ENCODE results near the gene CTPS1. TPM values are rescaled to one million over a fixed set of nuclear protein-coding genes. Genes with fewer than 3 reads are reported as not detected.

Gene CTPS1, protein sequence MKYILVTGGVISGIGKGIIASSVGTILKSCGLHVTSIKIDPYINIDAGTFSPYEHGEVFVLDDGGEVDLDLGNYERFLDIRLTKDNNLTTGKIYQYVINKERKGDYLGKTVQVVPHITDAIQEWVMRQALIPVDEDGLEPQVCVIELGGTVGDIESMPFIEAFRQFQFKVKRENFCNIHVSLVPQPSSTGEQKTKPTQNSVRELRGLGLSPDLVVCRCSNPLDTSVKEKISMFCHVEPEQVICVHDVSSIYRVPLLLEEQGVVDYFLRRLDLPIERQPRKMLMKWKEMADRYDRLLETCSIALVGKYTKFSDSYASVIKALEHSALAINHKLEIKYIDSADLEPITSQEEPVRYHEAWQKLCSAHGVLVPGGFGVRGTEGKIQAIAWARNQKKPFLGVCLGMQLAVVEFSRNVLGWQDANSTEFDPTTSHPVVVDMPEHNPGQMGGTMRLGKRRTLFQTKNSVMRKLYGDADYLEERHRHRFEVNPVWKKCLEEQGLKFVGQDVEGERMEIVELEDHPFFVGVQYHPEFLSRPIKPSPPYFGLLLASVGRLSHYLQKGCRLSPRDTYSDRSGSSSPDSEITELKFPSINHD
- total RNA-seq, result 23.8 TPM
- polyA plus RNA-seq (ENCODE audit: insufficient read depth, low read depth, low replicate concordance), result 8.8 TPM
- long read RNA-seq, donor 1, transcript CTPS1-202 (19 exons, 3,201 nt), result major isoform, 8 of 8 reads
- long read RNA-seq, donor 1, partial matches to known transcripts, result 0 of 8 reads
- long read RNA-seq, donor 1, other reads (novel, unspliced or antisense), result 0 of 8 reads
- long read RNA-seq, donor 2, partial matches to known transcripts, result 11 of 11 reads
- long read RNA-seq, donor 2, other reads (novel, unspliced or antisense), result 0 of 11 reads
- long read RNA-seq, donor 3, partial matches to known transcripts, result 0 of 2 reads
- long read RNA-seq, donor 3, other reads (novel, unspliced or antisense), result 0 of 2 reads
- long read RNA-seq, donor 4, transcript CTPS1-202 (19 exons, 3,201 nt), result major isoform, 5 of 6 reads
- long read RNA-seq, donor 4, partial matches to known transcripts, result 0 of 6 reads
- long read RNA-seq, donor 4, other reads (novel, unspliced or antisense), result 0 of 6 reads
- long read RNA-seq, donor 5, result 0 reads
- long read RNA-seq, donor 6, partial matches to known transcripts, result 0 of 3 reads
- long read RNA-seq, donor 6, other reads (novel, unspliced or antisense), result 0 of 3 reads
- long read RNA-seq, donor 7, full-length matches to known transcripts, result 16 of 31 reads
- long read RNA-seq, donor 7, partial matches to known transcripts, result 4 of 31 reads
- long read RNA-seq, donor 7, other reads (novel, unspliced or antisense), result 11 of 31 reads
- long read RNA-seq, donor 8, result 0 reads
- long read RNA-seq, donor 9, partial matches to known transcripts, result 0 of 1 reads
- long read RNA-seq, donor 9, other reads (novel, unspliced or antisense), result 0 of 1 reads
- long read RNA-seq, donor 10, partial matches to known transcripts, result 0 of 2 reads
- long read RNA-seq, donor 10, other reads (novel, unspliced or antisense), result 0 of 2 reads

DNA sequence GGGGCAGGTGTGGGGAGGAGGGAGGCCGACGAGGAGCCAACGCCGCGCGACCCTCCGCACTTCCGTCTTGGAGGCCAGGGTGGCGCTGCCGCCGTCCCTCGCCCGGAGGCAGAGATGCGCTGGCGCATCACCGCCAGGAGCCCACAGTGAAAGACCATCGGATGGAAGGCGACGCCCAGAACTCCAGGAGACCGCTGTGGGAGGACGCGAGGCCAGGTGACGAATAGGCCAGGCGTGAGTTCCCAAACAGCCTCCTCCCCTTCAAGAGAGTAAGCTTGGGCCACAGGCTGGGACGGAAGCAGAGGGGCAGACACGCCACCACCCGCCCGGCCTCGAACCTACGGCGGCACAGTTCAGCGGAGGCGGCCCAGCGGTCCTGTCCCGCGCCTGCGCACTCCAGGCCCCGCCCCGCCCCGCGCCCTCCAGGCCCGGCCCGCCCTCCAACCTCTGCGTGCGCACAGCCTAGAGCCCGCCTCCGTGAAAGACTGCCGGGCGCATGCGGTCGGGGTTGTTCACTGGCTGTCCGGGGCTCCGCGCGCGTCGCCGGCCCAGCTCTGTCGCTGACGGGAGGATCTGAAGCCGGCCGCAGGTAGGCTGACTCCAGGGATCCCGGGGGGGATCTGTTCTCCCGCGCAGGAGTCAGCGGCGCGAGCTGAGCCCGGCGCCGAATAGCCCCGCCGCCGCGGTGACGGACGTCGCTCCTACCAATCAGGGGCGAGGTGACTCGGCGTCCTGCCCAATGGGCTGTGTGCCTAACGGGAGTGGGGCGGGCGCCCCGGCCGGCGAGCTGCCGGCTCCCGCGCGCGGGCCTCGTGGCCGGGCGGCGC, at the start of gene CTPS1:
TSS of gene CTPS1 (plus strand) at position 456 of the 827 bp plus-strand sequence. CDS start 3,595 bp downstream, outside the sequence.
- FAIRE-seq, result no peak

DNA sequence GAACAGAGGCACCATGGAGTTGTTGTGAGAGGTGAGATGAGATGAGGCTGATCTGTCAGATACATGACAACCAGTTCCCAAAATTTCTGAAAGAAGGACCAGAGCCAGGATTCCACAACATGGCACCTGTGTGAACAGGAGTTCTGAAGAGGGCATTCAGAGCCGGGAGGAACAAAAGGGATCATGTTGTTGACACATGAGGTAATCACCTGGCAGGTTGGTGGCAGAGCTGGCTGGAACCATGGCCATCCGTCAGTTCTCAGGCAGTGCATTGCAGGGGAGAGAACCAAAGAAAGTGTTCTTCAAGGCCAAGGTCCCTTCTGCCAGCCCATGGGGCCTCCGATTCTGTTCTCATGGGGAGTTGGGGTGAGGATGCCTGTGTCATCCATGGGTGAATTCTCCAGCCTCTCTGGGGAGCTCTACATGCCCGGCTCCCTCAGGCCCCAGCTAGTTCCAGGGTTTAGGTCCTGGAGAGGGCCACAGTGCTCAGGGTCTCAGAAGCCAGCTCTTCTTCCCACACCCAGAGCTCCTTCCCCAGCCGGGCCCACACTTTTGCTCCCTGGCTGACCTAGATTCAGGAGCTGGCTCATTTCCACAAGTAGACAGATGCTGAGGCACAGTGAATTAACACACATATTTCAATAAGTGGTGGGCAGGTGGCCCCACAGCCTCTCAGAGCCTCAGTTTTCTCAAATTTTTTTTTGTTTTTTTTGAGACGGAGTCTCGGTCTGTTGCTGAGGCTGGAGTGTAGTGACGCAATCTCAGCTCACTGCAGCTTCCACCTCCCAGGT, 49.1 kb upstream of the CTPS1 start:
- Histone ChIP-seq H3K9ac (ENCODE audit: low read length in 3 of 3) (no peak overlapping the region), H3K27me3 (ENCODE audit: control insufficient read depth, insufficient read depth, low read length) (no peaks in the 10 kb centered on the region), H3K4me3 (ENCODE audit: low read length in 3 of 3) (no peak overlapping the region), H3K27ac (ENCODE audit: low read depth in 2 of 2, low read length in 2 of 2) (no peak overlapping the region), H3K4me1 (ENCODE audit: control insufficient read depth in 2 of 3, insufficient read depth in 2 of 3, low read depth in 1 of 3, low read length in 3 of 3) (peaks cover 0 to 4% (median 0%) of the 10 kb centered on the region in 3 donors), H3K36me3 (ENCODE audit: control insufficient read depth in 2 of 3, insufficient read depth in 3 of 3, low read length in 3 of 3) (no peaks in the 10 kb centered on the region), H3K9me3 (ENCODE audit: control insufficient read depth in 2 of 3, insufficient read depth in 1 of 3, low read length in 3 of 3) (no peaks in the 10 kb centered on the region)
- TF ChIP-seq, protein P1, sequence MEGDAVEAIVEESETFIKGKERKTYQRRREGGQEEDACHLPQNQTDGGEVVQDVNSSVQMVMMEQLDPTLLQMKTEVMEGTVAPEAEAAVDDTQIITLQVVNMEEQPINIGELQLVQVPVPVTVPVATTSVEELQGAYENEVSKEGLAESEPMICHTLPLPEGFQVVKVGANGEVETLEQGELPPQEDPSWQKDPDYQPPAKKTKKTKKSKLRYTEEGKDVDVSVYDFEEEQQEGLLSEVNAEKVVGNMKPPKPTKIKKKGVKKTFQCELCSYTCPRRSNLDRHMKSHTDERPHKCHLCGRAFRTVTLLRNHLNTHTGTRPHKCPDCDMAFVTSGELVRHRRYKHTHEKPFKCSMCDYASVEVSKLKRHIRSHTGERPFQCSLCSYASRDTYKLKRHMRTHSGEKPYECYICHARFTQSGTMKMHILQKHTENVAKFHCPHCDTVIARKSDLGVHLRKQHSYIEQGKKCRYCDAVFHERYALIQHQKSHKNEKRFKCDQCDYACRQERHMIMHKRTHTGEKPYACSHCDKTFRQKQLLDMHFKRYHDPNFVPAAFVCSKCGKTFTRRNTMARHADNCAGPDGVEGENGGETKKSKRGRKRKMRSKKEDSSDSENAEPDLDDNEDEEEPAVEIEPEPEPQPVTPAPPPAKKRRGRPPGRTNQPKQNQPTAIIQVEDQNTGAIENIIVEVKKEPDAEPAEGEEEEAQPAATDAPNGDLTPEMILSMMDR (IDR thresholded peaks at IDR 0.05; ENCODE audit: borderline replicate concordance, extremely low read depth, insufficient read depth), result no peak
- FAIRE-seq (no peak), DNase-seq (no peak)
- intact Hi-C loops (cut with DNase I), result no loop called here

More for the DNA sequence above, at the start of gene CTPS1:
- H3K27ac ChIP-seq (ENCODE audit: low read depth in 2 of 2, low read length in 2 of 2), result peak within 1 kb of the TSS; percentile 90 to 92
- intact Hi-C loops (cut with DNase I), result no loop called here
- no peaks in the 10 kb centered on the region for H3K9me3 ChIP-seq (ENCODE audit: control insufficient read depth in 2 of 3, insufficient read depth in 1 of 3, low read length in 3 of 3)
- peaks cover 0 to 6% (median 0%) of the 10 kb centered on the region in 3 donors for H3K36me3 ChIP-seq (ENCODE audit: control insufficient read depth in 2 of 3, insufficient read depth in 3 of 3, low read length in 3 of 3)
- H3K27me3 ChIP-seq (ENCODE audit: control insufficient read depth, insufficient read depth, low read length), result no peaks in the 10 kb centered on the region
- peak; percentile 96 to 98 (median 98) for DNase-seq
- peaks cover 0 to 12% (median 9%) of the 10 kb centered on the region in 3 donors for H3K4me1 ChIP-seq (ENCODE audit: control insufficient read depth in 2 of 3, insufficient read depth in 2 of 3, low read depth in 1 of 3, low read length in 3 of 3)
- H3K9ac ChIP-seq (ENCODE audit: low read length in 3 of 3), result peak within 1 kb of the TSS; percentile 82 to 84 (median 83)
- TF ChIP-seq, protein P1 (IDR thresholded peaks at IDR 0.05; ENCODE audit: borderline replicate concordance, extremely low read depth, insufficient read depth), result no peak
- peak within 1 kb of the TSS; percentile 86 to 90 (median 87) for H3K4me3 ChIP-seq (ENCODE audit: low read length in 3 of 3)

Data from kidney (tissue), 22 donors.